ENCODE data around the gene GPR152. TPM values are rescaled to one million over a fixed set of nuclear protein-coding genes. Genes with fewer than 3 reads are reported as not detected.
"Not testable (repeated sequence)": the region's sequence is repeated elsewhere in the genome, so short reads cannot be mapped to it uniquely, and the experiment has no call there.

The GPR152 gene
- total RNA-seq, 2 donors from 2014 or later, result not detected

DNA sequence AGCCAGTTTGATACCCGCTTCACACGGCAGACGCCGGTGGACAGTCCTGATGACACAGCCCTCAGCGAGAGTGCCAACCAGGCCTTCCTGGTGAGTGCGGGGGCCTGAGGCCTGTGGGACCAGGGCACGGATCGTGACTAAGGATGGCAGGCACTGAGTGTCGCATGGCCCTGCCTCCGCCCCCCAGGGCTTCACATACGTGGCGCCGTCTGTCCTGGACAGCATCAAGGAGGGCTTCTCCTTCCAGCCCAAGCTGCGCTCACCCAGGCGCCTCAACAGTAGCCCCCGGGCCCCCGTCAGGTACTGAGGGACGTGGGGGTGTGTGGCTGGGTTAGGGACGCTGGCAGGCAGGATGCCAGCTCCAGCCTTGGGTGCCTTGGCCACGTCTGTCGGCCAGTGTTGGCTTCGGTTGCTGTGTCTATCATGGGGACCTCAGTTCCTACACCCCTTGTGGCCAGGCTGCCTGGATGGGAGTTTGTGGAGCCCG is 18.1 kb downstream of the GPR152 start:
- ATAC-seq (replicated peaks), result peak; percentile 33
- Mint-ChIP-seq H3K9me3 (no peaks in the 10 kb centered on the region), H3K27me3 (no peaks in the 10 kb centered on the region), H3K4me3 (peak overlapping the region; percentile 95), H3K4me1 (peaks cover 7% of the 10 kb centered on the region), H3K27ac (peak overlapping the region; percentile 66), H3K36me3 (ENCODE audit: low read depth) (peaks cover 95% of the 10 kb centered on the region)

DNA sequence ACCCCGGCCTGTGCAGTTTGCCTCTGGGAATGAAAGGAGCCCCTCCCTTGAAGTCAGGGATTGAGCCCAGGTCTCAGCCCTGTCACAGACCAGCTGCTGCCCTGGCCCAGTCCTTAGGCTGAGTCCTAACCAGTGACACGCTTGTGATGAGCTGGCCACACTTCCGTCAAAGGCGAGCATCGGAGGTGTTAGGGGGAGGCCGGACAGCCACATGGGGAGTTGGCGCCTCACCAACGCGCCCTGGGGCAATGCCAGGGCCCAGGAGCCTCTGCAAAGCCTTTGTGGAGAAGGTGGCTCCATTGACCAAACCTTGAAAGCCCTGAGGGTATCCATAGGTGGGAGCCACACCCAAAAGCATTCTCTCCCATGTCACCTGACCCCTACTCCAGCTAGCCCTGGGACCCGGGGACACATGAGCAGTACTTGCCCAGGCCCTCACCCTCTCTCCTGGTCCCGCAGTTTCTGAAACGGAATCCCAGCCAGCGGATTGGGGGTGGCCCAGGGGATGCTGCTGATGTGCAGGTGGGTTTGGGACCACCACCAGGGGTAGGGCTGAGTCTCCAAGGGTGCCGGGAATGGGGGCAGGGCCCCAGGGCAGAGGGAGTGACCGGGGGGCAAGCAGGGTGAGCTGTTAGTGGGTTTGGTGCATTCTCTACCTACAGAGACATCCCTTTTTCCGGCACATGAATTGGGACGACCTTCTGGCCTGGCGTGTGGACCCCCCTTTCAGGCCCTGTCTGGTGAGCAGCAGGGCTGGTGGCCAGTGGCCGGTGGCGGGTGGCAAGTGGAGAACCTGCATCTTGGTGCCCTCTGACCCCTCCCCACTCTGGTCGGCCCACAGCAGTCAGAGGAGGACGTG is 18.8 kb downstream of the GPR152 start:
- ATAC-seq (replicated peaks), result peak; percentile 13
- no peaks in the 10 kb centered on the region for H3K9me3 Mint-ChIP-seq

DNA sequence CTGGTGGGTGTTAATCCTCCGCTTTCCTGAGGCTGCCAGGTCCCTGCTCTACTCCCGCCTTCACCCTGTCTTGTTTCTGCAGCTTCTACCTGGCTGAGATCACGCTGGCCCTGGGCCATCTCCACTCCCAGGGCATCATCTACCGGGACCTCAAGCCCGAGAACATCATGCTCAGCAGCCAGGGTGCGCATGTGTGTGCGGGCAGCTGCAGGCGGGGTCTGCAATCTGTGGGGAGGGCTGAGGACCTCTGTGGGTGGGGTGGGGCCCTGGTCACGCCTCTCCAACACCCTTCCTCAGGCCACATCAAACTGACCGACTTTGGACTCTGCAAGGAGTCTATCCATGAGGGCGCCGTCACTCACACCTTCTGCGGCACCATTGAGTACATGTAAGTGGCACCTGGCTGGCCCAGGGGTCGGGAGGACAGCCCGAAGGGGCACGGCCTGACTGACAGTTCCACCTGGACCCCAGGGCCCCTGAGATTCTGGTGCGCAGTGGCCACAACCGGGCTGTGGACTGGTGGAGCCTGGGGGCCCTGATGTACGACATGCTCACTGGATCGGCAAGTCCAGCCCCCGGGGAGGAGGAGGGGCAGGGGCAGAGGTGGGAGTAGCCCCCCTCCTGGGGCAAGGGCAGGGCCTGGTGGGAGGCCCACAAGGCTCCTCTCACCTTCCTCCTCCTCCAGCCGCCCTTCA is 19.7 kb downstream of the GPR152 start:
- ATAC-seq (replicated peaks), result no peak
- Mint-ChIP-seq H3K27ac (peak overlapping the region; percentile 84), H3K4me1 (peaks cover 7% of the 10 kb centered on the region), H3K27me3 (no peaks in the 10 kb centered on the region), H3K9me3 (no peaks in the 10 kb centered on the region), H3K36me3 (ENCODE audit: low read depth) (peaks cover 90% of the 10 kb centered on the region), H3K4me3 (peak overlapping the region; percentile 95)

More for the DNA sequence above, 18.8 kb downstream of the GPR152 start:
- peak overlapping the region; percentile 66 for H3K27ac Mint-ChIP-seq
- H3K27me3 Mint-ChIP-seq, result no peaks in the 10 kb centered on the region
- H3K36me3 Mint-ChIP-seq (ENCODE audit: low read depth), result peaks cover 90% of the 10 kb centered on the region
- peak overlapping the region; percentile 95 for H3K4me3 Mint-ChIP-seq
- peaks cover 7% of the 10 kb centered on the region for H3K4me1 Mint-ChIP-seq

DNA sequence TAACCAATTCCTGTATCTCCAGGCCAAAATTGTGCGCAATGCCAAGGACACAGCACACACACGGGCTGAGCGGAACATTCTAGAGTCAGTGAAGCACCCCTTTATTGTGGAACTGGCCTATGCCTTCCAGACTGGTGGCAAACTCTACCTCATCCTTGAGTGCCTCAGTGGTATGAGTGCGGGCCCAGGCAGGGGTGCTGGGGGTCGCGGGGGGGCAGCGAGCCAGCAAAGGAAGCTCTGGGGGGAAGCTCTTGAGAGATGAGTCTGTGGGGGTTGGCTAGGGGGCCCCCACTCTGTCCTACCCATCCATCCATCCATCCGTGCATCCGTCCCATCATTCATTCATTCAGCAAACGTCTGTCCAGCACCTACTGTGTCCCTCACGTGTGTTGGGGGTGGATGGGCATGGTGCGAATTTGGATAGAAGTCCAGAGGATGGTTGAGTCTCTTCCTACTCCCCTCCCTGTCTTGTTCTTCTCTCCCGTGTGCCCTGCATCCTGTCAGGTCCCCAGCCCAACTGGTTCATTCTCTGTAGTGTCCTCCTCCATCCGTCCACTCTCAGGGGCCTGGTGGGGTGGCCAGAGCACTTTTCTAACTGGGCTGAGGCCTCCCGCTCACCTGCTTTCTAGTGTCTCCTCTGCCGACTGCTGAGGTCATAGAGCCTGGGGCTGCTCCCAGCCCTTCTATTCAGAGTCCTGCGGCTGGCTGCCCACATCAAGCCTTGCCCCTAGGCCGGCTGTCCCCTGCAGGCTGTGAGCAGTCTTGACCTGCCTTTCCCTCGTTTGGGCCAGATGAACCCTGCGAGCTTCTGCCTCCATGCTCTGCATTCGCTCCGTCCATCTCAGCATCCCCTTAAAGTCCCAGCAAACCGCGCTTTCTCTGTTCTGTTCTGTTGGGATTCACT is 20.9 kb downstream of the GPR152 start:
- Mint-ChIP-seq H3K36me3 (ENCODE audit: low read depth) (peaks cover 83% of the 10 kb centered on the region), H3K27ac (peak overlapping the region; percentile 84), H3K9me3 (no peaks in the 10 kb centered on the region), H3K4me1 (peaks cover 7% of the 10 kb centered on the region), H3K4me3 (peak overlapping the region; percentile 39), H3K27me3 (no peaks in the 10 kb centered on the region)
- ATAC-seq (replicated peaks), result no peak

DNA sequence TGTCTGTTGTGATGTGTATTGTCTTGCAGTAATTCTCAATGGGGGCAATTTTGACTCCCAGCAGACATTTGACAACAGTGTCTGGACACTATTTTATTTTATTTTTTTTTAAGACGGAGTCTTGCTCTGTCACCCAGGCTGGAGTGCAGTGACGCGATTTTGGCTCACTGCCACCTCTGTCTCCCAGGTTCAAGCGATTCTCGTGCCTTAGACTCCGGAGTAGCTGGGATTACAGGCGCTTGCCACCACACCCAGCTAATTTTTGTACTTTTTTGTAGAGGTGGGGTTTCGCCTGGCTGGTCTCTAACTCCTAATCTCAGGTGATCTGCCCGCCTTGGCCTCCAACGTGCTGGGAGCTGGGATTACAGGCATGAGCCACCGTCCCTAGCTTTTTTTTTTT is 22.8 kb downstream of the GPR152 start:
- no peaks in the 10 kb centered on the region for H3K9me3 Mint-ChIP-seq
- no peaks in the 10 kb centered on the region for H3K27me3 Mint-ChIP-seq
- peaks cover 64% of the 10 kb centered on the region for H3K36me3 Mint-ChIP-seq (ENCODE audit: low read depth)
- no peak for ATAC-seq (replicated peaks)
- peaks cover 7% of the 10 kb centered on the region for H3K4me1 Mint-ChIP-seq
- no peak overlapping the region for H3K27ac Mint-ChIP-seq
- H3K4me3 Mint-ChIP-seq, result peak overlapping the region; percentile 92

DNA sequence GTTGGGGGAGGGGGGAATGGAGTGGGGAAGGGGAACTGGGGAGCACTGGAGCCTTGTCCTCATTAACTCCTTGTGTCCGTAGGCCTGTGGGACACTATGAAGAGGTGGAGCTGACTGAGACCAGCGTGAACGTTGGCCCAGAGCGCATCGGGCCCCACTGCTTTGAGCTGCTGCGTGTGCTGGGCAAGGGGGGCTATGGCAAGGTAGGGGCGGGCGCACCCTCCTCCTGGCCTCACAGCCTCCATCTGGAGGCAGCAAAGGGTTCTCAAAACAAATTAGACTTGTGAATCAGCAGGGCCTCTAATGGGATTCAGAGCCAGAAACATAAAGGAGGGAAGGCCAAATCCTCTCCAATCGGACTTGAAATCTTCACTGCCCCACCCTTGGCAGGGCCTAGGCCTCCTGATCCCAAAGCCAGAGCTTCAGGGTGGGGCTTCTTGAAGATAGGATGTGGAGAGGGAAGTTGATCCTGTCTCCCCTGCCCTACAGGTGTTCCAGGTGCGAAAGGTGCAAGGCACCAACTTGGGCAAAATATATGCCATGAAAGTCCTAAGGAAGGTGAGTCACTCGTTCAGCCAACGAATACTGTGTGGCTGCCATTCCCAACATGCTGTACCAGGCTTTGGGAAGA is 23.4 kb downstream of the GPR152 start:
- Mint-ChIP-seq H3K27ac (peak overlapping the region; percentile 96), H3K4me1 (peaks cover 7% of the 10 kb centered on the region), H3K4me3 (peak overlapping the region; percentile 92), H3K36me3 (ENCODE audit: low read depth) (peaks cover 59% of the 10 kb centered on the region), H3K27me3 (no peaks in the 10 kb centered on the region), H3K9me3 (no peaks in the 10 kb centered on the region)
- no peak for ATAC-seq (replicated peaks)

DNA sequence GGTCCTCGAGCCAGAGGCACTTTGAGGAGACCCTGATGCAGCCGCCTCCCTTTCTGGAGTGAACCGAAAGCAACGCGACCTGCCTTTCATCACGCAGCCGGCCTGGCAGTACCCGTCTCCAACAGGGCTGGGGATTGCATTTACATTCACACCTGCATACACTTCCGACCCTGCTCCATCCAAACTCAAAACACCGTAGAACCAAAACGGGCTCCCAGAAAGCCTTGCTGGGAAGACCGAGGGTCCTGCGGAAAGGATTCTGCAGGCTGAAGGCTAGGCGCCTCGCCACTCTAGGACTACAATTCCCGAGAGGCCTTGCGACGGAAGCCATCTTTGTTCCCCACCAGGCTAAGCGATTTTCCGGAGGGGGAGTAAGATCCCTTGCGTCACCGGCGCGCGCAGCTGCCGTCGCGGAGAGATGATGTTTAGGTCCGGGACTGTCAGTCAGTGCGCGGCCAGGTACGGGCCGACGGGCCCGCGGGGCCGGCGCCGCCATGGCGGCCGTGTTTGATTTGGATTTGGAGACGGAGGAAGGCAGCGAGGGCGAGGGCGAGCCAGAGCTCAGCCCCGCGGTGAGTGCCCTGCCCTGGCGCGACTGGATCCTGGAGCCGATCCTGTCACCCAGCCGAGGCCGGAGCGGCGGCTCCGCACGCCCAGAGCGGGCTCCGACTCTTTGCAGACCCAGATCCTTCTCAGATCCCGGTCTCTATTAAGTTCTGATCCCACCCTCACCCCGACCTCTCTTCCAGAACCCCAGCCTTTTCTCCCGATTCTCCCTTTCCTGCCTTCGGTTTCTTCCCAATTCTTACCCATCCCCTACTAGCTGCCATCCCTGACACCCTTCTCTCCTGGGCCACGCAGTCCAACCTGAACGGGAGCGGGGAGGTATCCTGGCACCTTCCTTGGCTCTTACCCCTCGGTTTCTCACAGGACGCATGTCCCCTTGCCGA is 24.2 kb downstream of the GPR152 start, which contains the start of gene RPS6KB2:
RPS6KB2 (plus strand) TSS at position 443 of the 950 bp plus-strand sequence; CDS start at position 495, 52 bp downstream.
- Mint-ChIP-seq H3K4me3 (peak within 1 kb of the TSS; percentile 92), H3K36me3 (ENCODE audit: low read depth) (peaks cover 53% of the 10 kb centered on the region), H3K27me3 (no peaks in the 10 kb centered on the region), H3K4me1 (peaks cover 7% of the 10 kb centered on the region), H3K9me3 (no peaks in the 10 kb centered on the region), H3K27ac (peak within 1 kb of the TSS; percentile 96)
- peak; percentile 85 for ATAC-seq (replicated peaks)

DNA sequence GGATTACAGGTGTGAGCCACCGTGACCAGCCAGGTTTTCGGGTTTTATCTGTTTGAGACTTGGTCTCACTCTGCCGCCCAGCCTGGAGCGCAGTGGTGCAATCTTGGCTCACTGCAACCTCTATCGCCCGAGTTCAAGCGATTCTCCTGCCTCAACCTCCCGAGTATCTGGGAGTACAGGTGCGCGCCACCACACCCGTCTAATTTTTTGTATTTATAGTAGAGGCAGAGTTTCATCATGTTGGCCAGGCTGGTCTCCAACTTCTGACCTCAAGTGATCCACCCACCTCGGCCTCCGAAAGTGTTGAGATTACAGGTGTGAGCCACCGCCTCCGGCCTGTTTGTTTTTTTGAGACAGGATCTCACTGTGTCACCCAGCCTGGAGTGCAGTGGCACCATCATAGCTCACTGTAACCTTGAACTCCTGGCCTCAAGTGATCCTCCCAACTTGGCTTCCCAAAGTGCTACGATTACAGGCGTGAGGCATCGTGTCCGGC is 25.1 kb downstream of the GPR152 start:
- peak; percentile 64 for ATAC-seq (replicated peaks)
- not testable (repeated sequence) for H3K9me3 Mint-ChIP-seq, H3K27me3 Mint-ChIP-seq
- Mint-ChIP-seq H3K4me1 (peaks cover 12% of the 10 kb centered on the region), H3K36me3 (ENCODE audit: low read depth) (peaks cover 43% of the 10 kb centered on the region), H3K4me3 (peak overlapping the region; percentile 92), H3K27ac (peak overlapping the region; percentile 96)

DNA sequence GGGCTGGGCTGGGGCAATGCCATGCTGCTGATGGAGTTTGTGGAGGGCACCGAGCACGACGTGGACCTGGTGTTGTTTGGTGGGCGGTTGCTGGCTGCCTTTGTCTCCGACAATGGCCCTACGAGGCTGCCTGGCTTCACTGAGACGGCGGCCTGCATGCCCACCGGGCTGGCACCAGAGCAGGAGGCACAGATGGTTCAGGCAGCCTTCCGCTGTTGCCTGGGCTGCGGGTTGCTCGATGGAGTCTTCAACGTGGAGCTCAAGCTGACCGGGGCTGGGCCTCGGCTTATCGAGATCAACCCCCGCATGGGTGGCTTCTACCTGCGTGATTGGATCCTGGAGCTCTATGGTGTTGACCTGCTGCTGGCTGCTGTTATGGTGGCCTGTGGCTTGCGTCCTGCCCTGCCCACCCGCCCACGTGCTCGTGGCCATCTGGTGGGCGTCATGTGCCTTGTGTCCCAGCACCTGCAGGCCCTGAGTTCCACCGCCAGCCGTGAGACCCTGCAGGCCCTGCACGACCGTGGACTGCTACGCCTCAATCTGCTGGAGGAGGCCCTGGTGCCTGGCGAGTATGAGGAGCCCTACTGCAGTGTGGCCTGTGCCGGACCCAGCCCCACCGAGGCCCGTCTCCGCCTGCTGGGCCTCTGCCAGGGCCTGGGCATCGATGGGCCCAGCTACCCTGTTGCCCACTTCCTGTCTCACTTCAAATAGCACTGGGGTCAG is 28.5 kb downstream of the GPR152 start:
- H3K4me3 Mint-ChIP-seq, result no peak overlapping the region
- H3K27me3 Mint-ChIP-seq, result no peaks in the 10 kb centered on the region
- H3K36me3 Mint-ChIP-seq (ENCODE audit: low read depth), result peaks cover 16% of the 10 kb centered on the region
- H3K27ac Mint-ChIP-seq, result no peak overlapping the region
- H3K4me1 Mint-ChIP-seq, result peaks cover 5% of the 10 kb centered on the region
- no peaks in the 10 kb centered on the region for H3K9me3 Mint-ChIP-seq
- ATAC-seq (replicated peaks), result no peak

DNA sequence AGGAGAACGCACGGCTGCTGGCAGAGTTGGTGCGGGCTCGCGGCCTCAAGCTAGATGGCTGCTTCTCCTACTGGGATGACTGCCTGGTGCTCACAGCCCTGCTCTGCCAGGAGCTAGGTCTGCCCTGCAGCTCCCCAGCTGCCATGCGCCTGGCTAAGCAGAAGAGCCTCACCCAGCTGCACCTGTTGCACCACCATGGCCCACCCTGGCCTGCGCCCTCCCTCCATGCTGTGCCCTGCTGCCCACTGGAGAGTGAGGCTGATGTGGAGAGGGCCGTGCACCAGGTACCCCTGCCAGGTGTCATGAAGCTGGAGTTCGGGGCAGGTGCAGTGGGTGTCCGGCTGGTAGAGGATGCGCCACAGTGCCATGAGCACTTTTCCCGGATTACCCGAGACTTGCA is 29.1 kb downstream of the GPR152 start:
- Mint-ChIP-seq H3K27ac (no peak overlapping the region), H3K9me3 (no peaks in the 10 kb centered on the region), H3K4me3 (no peak overlapping the region), H3K4me1 (peaks cover 5% of the 10 kb centered on the region), H3K27me3 (no peaks in the 10 kb centered on the region), H3K36me3 (ENCODE audit: low read depth) (peaks cover 11% of the 10 kb centered on the region)
- no peak for ATAC-seq (replicated peaks)

DNA sequence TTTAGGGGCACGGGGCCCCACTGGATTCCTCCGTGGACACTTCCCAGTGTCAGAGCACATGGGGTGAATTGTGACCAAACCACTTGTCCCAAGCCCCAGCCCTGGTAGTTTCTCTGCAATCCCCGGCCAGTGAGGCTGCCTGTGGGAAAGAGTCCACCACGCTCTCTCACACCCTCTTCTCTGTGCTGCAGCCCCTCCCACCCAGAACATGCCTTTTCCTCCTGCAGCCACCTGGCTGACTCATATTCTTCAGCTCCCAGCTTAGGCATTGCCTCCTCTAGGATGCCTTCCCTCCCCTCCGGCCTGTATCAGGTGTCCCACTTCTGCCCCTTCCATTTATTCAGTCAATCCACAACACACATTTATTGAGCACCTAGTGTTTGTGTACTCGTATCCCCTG is 29.6 kb downstream of the GPR152 start:
- Mint-ChIP-seq H3K4me3 (no peak overlapping the region), H3K27me3 (no peaks in the 10 kb centered on the region), H3K4me1 (peaks cover 7% of the 10 kb centered on the region), H3K27ac (no peak overlapping the region), H3K36me3 (ENCODE audit: low read depth) (peaks cover 6% of the 10 kb centered on the region), H3K9me3 (no peaks in the 10 kb centered on the region)
- ATAC-seq (replicated peaks), result no peak

DNA sequence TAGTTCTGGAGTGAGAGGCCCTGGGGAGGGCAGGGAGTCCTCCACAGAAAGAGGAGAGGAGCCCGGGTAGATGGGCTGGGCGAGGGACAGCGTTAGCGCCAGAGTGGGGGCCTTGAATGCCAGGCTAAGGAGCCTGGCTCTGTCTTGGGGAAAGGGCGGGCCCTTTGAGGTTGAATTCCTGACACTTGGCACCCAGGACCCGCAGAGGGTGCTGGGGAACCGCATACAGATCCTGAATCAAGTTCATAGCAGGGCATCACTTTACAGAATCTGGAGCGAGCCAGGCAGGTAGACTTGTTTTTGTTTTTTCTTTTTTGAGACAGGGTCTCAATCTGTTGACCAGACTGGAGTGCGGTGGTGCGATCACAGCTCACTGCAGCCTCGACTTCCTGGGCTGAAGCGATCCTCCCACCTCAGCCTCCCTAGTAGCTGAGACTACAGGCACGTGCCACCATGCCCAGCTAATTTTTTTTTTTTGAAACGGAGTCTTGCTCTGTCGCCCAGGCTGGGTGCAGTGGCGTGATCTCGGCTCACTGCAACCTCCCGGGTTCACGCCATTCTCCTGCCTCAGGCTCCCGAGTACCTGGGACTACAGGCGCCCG is 31.0 kb downstream of the GPR152 start:
- Mint-ChIP-seq H3K4me1 (peaks cover 15% of the 10 kb centered on the region), H3K27me3 (no peaks in the 10 kb centered on the region), H3K27ac (no peak overlapping the region), H3K36me3 (ENCODE audit: low read depth) (no peaks in the 10 kb centered on the region), H3K9me3 (no peaks in the 10 kb centered on the region), H3K4me3 (peak overlapping the region; percentile 64)
- no peak for ATAC-seq (replicated peaks)

Measured in activated T-helper 17 cell treated with anti-CD3 and anti-CD28 coated beads, Interleukin-2, amount 50 U/mL, for 72 hours (primary cell).